T1000 (cell line): Measurements from ENCODE around the gene KDM4B.

ENCODE experiments used
- DNase-seq: peaks from one replicate; lab custom pipeline; 2025; ENCODE audit warnings: mixed read lengths; lab: John Stamatoyannopoulos, UW

The KDM4B gene

DNA sequence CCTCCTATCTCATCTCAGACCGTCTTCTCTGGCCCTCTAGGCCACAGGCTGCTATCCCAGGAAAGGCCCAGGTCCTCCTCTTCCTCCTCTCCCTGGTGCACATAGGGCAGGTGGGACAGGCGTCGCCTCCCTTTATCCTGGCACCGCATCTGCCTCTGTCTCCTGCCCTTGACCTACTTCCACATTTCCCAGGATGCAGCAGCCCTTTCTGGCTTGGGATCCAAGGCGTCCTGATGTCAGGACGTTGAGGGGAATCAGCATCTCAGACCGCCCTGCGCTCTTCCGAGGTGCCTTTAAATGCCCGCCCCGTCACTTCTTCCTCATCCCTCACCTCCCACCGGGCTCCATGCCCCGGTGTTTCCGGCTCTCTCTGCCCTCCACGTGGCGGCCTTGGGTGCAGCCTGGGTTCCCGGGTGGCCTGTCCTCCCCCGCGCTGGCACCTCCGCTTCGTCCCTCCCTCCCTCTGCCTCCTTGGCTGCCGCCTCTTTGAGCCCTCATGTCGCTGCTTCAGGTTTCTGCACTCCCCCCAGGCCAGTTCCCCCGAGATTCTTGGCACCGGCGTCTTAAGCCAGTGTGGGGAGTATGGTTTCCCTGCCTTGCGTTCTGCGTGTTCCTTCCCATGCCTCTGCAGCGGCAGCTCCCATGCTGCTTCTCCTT, 66.3 kb downstream of the KDM4B start:
- no peak for DNase-seq

DNA sequence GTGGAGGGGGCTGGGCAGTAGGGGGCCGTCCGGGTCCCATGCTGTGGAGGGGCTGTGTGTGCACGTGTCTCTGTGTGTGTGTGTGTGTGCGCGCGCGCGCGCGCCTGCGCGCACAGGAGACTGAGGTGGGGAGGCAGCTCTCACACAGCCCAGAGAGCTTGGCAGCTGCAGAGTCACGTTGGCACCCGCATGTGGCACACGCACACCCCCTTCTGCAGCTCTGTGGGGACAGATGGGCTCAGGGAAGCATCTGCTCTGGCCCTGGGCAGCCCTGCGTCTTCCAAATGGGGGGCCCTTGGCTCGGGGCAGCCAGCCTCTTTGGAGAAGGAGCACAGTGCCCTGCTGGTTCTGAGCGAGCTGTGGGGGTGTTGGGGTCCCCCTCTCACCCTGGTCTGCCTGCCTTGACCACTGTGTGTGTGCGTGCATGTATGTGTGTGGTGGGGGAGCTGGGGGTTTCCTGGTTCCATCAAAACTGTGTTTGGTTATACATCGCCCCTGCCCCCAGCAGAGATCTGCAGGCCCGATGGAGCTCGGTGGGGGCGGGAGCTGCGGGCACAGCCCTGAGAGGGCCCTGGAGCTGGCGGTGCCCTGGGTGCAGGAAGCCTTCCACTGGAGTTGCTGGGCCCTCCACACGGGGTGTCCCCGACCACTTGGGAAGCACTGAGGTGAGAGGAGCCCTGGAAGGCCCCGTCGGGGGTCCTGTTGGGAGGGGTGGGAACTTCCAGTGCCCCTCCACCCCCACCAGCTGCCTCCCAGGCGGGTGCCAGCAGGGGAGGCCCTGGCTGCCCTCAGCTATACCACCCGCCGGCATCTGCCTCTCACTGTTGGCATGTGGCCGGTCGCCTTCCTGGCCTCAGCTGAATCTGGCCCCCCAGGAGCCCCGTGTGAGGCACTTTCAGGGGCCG, 67.1 kb downstream of the KDM4B start:
- DNase-seq: no peak

DNA sequence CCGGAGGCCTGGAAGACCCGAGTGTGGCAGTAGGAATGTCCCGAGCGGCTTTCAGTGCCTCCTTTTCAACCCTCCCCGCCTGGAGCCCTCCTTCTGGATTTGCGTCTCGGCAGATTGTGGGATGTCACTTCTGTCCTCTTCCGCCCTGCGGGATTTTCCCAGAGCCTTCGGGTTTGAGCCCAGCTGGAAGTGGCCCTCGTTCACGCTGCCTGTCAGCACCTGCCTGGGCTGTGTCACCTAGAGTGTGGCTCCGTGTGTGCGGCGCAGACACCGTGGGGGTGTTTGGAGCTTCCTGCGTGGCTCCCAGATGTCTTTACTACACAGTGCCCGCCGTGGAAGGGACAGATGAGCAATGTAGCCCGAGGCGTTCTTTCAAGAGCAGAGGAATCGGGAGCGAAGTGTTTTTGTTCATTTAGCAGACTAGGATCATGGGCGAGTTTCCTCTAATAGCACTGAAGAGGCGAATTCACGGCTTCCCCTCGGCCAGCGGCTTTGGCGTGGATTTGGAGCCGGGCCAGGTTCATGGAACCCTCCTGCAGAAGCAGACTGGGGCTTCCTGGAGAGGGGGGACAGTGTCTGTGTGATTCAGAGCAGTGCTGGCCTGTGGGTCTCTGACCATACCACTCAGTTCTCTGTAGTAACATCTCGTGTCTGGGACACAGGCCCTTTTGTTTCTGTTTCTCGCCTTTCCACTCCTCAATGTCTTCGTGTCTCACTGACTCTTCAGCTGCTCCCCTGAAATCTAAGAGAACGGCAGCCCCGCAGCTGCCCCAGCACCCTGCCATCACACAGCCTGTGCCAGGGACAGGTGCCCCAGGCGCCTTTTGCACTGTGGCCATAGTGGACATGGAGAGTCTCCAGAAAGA, 68.0 kb downstream of the KDM4B start:
- peak; percentile 48 for DNase-seq

DNA sequence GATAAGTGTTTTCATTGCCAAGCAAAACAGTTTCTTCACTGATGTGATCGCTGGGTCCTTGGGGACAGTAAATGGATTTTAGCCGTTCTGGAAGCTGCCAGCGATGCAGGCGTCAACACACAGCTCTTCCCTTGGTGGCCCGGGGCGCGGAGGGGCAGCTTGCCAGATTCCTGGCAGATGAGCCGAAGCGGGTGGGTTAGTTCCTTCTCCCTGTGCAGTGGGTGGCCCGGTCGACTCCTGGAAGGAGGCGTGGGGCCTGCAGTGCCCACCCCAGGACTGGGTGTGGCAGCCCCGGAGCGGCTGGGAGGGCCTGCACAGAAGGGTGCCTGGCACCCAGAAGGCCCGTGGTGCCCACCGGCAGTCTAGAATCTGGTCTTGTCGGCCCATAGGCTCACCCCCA, 69.0 kb downstream of the KDM4B start:
- DNase-seq: no peak

DNA sequence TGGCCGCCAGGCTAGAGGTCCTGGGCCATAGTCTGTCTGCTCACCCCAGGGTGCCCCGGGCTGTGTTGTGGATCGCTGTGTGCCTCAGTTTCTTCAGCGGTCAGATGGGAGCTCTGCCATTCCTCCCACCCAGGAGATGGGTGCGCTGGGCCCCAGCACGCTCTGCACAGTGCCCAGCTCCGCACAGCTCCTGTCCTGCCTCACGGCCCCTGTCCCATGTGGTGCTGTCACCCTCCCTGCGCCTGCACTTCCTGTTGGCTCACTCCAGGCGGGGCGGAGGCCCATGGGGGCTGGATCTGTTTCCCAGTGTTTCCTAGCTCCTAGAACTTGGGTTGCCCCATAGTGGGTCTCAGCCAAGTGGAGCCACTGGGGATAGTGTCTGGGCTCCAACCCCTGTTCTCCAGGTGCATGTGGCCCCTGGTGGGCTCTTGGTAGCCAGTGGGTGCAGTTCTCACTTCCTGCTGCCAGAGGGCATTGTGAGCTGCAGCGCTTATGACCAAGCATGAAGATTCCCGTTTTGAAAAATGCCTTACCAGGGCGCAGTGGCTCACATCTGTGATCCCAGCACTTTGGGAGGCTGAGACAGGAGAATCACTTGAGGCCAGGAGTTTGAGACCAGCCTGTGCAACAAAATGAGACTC, 69.8 kb downstream of the KDM4B start:
- DNase-seq: no peak

DNA sequence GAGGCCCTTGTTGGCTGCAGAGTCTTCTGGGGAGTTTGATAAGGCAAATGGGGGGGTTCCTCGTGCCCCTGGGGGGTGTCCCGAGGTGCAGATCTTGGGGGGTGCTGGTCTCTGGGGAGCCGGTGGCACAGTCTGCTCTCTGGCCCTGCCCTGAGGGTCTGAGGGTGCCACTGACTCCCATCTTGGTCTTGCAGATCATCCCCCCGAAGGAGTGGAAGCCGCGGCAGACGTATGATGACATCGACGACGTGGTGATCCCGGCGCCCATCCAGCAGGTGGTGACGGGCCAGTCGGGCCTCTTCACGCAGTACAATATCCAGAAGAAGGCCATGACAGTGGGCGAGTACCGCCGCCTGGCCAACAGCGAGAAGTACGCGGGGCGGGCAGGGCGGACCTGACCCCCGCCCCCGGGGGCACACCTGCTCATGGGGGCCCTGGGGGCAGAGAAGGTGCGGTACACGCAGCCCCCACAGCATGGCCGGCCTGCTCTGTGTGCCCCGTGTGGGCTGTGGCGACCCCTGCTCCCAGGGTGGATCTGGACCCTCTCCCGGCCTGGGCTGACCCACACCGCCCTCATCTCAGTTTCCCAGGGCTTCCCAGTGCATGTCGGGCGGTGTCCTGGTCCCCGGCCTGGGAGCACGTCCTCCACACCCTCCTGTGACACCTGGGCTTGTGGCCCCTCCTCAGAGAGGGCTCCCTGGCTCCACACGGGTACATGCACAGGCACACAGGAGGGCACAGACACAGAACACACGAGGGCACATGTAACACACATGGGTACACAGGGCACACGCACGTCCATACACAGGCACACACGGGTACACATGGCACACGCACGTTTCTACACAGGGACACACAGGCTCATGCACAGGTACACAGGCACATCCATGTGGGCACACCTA, 71.0 kb downstream of the KDM4B start:
- DNase-seq: no peak

DNA sequence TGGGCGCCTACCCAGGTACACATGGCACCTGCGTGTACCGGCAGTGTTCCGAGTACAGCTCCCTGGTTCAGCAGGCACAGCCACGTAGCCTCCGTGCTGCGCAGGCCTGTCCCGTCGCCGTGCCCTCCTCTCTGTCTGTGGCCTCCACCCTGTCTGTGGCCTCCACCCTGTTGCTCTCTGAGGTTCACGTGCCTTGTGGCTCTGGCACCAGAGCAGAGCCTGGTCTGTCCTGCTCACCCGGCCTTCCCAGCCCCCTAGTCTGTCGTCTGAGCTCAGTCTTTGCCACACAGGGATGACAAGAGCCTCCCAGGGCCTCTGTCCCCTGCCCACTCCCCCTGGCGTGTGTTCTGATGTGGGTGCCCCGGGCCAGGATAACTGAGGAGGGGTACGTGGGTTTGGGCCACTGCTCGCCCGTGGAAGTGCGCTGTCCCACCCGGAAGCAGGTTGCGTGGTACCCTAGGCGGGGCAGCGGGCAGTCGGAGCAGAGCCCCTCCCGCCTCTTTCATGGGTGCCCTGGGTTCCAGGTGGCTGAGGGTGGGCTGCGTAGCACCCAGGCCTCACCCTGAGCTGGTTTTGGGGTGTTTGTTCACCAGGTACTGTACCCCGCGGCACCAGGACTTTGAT, 71.7 kb downstream of the KDM4B start:
- no peak for DNase-seq

DNA sequence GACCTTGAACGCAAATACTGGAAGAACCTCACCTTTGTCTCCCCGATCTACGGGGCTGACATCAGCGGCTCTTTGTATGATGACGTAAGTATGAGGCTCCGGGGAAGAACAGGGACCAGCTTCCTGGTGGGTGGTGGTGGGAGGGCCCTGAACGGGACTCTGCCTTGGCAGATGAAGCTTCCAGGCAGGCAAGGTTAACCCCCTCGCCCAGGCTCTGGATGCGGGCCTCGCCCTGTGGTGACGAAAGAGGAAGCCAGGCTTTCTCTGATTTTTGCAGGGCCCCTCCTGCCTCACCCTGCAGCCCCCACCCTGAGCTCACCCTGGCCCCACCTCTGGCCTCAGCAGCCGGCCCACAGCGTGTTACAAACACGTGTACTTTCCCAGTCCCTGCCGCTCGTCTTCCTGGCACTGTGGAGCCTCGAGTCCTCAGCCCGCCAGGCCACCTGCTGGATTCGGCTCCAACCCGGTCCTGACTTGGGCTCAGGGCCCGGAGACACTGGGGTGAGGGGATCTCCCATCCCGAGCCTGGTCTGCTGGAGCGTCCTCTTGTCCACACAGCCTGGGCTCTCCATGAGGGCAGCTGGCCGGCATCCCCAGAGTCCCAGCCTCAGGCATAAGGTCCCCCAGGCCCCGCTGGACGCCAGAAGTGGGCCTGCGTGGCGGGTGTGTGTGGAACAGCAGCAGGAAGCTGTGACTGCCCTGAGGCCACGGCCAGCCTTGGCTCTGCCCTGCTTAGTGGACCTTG, 72.4 kb downstream of the KDM4B start:
- DNase-seq: no peak

DNA sequence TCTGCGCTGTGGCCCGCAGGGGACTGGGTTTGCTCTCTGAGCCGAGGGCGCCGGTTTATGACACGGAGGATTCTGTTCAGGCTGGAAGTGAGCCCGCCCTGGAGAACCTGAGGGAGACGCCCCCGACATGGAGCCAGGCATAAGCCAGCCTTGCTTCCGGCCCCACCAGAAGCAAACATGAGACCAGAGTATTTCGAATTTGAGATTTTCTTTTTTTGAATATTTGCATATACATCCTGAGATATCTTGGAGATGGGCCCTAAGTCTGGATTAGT, 72.9 kb downstream of the KDM4B start:
- DNase-seq: no peak

DNA sequence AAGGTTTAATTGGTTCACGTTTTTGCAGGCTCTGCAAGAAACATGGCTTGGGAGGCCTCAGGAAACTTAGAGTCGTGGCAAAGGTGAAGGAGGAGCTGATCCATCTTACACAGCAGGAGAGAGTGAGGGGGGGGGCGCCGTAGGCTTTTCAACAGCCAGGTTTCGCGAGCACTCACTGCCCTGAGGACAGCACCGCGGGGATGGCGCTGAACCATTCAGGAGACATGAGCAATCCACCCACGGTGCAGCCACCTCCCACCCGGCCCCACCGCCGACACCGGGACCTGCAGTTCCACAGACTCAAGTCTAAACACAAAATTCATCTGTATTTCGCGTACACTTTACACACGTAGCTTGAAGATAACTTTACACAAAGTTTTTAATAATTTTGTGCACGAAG, 73.6 kb downstream of the KDM4B start:
- no peak for DNase-seq

DNA sequence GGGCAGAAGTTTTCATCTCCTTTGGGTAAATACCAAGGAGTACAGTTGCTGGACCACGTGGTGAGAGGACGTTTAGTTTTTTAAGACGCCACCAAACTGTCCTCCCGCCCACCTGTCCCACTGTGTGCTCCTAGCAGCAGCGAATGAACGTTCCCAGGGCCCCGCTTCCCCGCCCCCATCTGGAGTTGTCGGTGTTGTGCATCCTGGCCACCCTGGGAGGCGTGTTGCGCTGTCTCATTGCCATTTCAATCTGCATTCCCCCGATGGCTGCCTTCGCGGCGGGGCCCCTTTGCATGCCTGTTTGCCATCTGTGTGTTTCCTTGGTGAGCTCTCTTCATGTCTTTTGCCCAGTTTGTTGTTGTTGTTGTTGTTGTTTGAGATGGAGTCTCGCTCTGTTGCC, 76.1 kb downstream of the KDM4B start:
- no peak for DNase-seq

DNA sequence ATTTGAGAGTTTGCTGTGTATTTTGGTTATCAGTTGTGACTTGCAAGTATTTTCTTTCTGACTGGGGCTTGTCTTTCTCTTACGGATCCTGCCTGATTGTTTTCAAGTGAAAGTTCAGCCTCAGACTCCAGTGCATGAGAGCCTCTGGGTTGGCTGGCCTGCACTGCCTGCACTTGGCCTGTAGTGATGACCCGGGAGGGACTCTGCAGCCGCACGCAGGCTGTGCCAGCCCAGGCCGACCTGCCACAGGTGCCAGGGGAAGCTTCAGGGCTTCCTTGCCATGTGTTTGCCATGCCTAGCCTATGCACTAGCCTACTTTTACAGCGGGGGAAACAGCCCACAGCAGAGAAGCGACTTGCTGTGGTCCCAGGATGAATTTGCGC, 77.0 kb downstream of the KDM4B start:
- no peak for DNase-seq

DNA sequence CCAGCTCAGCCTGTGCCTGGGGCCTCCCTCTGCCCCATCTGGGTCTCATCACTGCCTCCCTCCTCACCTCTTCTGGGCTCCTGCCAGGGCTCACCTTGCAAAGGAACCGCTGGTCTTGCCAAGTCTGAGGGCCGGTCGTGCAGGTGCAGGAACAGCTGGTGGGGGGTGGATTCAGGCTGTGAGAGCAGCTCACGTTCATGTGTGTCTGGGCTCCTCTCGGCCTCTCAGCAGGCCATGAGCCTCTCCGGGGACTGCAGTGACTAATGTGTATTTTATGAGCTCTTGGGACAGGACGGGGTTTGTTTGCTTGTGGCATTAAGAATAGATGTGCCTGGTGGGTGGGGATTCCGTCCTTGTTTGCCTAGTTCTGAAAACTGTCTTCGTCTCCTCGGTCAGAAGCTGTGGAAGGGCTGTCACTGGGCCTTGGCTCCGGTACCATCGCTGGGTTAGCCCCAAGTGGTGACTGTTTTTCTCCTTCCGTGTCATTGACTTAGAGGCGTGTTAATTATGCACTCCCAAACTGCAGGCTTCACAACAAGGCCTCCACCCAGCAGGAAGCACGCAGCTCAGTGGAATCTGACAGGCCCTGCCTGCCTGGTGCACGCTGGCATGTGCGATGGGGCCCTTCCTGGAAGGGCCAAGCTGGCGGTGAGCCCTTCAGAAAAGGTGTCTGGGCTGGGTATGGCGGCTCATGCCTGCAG, 77.6 kb downstream of the KDM4B start:
- peak; percentile 43 for DNase-seq

DNA sequence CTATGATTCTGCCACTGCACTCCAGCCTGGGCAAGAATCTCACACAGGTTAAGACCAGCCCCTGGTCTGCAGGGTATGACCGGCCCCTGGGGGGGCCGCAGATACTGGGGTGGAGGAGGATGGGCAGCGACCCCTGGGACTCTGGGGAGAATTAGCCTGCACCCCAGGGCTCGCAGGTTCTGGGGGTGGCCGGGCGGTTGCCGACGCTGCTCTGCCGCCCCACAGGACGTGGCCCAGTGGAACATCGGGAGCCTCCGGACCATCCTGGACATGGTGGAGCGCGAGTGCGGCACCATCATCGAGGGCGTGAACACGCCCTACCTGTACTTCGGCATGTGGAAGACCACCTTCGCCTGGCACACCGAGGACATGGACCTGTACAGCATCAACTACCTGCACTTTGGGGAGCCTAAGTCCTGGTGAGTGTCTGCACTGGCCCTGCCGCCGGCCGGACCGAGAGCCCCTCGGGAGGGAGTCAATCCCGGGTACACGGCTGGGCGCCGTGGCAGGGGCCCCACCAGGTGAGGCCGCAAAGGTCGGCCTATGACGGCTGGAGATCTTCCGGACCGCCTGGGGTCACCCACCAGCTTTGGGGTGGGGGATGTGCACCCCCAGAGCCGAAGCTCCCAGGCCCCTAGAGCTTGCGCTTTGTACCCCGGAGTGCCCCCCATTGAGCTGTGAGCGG, 78.5 kb downstream of the KDM4B start:
- DNase-seq: no peak

DNA sequence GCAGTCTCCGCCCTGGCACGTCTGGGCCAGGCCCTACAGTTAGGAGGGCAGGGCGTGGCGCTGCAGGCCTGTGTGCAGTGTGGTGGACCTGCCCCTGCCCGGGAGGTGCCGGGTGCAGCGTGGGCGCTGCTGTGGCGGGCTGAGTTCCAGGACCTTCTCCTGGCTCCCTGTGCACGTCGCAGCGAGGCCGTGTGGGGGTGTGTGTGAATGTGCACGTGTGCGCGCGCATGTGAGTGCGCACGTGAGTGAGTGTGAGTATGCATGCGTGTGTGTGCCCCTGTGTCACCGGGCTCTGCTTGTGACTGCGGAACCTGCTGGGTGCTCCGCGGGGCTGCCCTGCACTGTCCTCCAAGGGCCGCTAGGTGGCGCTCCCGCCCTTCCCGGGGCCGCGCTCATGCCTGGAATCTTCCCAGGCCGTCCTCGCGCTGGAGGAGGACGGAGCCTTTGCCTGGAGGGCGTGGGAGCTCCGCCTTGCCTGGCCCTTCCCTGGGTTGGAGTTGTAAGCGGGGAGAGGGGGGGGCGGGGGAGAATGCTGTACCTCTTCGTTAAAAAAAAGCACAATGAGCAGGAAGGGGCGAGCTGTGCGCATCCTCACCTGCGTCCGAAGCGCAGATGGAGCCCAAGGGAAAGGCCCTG, 79.3 kb downstream of the KDM4B start:
- peak; percentile 72 for DNase-seq

DNA sequence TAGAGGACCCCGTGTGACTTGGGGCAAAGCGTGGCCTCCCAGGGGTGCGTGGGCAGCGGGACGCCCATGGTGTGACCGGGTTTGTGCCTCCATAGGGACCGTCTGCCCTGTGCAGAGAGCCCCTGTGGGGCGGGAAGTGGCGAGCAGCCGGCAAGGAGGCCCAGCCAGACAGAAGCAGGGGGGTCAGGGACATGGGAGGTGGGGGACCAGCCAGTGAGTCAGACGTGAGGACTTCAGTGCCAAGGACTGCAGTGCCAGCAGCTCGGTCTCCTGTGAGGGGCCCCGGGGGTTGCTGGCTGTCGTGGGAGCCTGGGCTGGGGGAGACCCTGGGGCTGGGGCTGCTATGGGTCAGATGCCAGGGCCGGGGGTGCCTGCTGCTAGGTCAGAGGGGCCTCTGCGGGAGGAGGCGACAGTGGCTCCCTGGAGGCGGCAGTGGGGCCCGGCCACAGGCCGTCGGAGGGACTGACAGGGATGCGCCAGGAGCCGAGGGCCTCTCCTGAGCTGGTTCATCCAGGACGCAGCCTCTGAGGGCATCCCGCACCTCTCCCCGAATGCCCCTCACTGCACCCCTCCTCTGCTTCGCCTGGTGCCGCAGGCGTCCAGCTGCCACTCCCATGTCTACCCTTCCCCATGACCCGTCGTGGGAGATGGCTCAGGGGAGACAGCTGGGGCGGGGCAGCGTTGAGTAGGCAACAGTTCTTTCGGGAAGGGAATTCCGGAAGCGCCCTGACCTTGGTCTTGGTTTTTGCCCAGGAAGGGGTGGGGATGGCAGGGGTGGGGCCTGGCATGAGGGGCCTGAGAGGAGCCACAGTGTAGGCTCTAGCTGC, 80.0 kb downstream of the KDM4B start:
- peak; percentile 38 for DNase-seq

DNA sequence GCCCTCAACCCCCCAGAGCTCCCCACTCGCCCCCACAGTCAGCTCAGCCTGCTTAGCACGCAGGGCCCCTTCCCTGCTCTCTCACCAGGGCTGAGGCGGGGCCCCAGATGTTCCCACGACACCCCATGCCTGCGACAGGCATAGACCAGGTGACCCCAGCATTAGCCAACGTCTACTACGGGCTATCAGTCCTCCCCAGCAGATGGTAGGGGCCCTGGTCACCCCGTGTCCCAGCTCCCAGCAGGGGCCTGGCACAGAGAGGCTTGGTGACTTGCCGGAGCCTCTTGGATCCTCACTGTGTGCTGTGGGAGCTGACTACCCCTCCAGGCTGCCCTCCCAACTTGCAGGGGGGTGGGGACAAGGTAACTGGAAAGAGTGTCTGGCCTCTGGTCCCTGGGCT, 80.6 kb downstream of the KDM4B start:
- DNase-seq: no peak
